ENCODE results near the gene RNF169. TPM values are rescaled to one million over a fixed set of nuclear protein-coding genes. Genes with fewer than 3 reads are reported as not detected.
"Not testable (repeated sequence)": the region's sequence is repeated elsewhere in the genome, so short reads cannot be mapped to it uniquely, and the experiment has no call there.

Gene RNF169
- total and polyA plus RNA-seq, 2 of the 4 experiments (the other 2 are of a cell fraction): 3.6 to 23.3 TPM

GRCh38 chr11:74750598-74750997, 1.9 kb downstream of the RNF169 start:
- H3K56ac ChIP-seq (ENCODE audit: extremely low read depth, insufficient read depth, low read length); H3K18ac ChIP-seq (ENCODE audit: low read depth, low read length); H2AK5ac ChIP-seq (ENCODE audit: low read depth, low read length); H3K27ac ChIP-seq (ENCODE audit: insufficient read depth, low read length); H3K4ac ChIP-seq (ENCODE audit: low read depth, low read length); H3K4me2 ChIP-seq (ENCODE audit: low read depth, low read length); H3K27me3 ChIP-seq (ENCODE audit: control insufficient read depth, insufficient read depth, low read length); H2BK5ac ChIP-seq (ENCODE audit: low read depth, low read length, poor library complexity, severe bottlenecking); H2AFZ ChIP-seq (replicated peaks; ENCODE audit: low read length, poor library complexity); H2BK15ac ChIP-seq (ENCODE audit: low read depth, low read length); H2BK20ac ChIP-seq (ENCODE audit: low read depth, low read length); H2AK9ac ChIP-seq (replicated peaks; ENCODE audit: low read depth, low read length, poor library complexity); H3K9me1 ChIP-seq (ENCODE audit: insufficient read depth, low read length); in situ Hi-C loops (cut with MboI; ENCODE audit: low sequenced_read_pairs); H3K14ac ChIP-seq (replicated peaks; ENCODE audit: low read depth, low read length); BruUV-seq (replicated peaks); H3K9me3 ChIP-seq (ENCODE audit: control insufficient read depth, insufficient read depth, low read length); dilution Hi-C loops (cut with HindIII; ENCODE audit: low sequenced_read_pairs, unreplicated experiment); DNase-seq; ATAC-seq (ENCODE audit: low read depth); H4K91ac ChIP-seq (ENCODE audit: insufficient read depth, low read depth, low read length); H3K23ac ChIP-seq (ENCODE audit: low read depth, low read length); H2BK120ac ChIP-seq (ENCODE audit: low read depth, low read length); H4K8ac ChIP-seq (ENCODE audit: low read depth in 2 of 2, low read length in 2 of 2); H3K4me3 ChIP-seq (ENCODE audit: insufficient read depth, low read depth, low read length); H3K36me3 ChIP-seq (ENCODE audit: control insufficient read depth, insufficient read depth, low read length); H4K5ac ChIP-seq (ENCODE audit: low read depth, low read length); H3K9ac ChIP-seq (ENCODE audit: low read depth, low read length): not testable (repeated sequence)
- WGBS, 2 experiments (ENCODE audit: extremely low coverage in 2 of 2, insufficient read length in 1 of 2): 93% methylated on average over 7 of the region's 14 CpGs; no CpG with 5 or more reads in 1 of the 2 experiments
- Histone ChIP-seq H4K20me1 (ENCODE audit: insufficient read depth, low read length) (peaks cover 15% of the 10 kb centered on the region), H3K79me1 (ENCODE audit: low read depth in 1 of 2, low read length in 2 of 2) (peaks cover 4 to 27% of the 10 kb centered on the region in 2 experiments; a peak in 3 of 4 replicates), H3K4me1 (ENCODE audit: control insufficient read depth, insufficient read depth, low read length) (peaks cover 11% of the 10 kb centered on the region)
- intact Hi-C loops (cut with micrococcal nuclease): loop anchor here (5.0 kb wide), 1 partner anchor 67 kb away; no protein-coding TSS in a partner anchor
- ChIA-PET POLR2A (ENCODE audit: unreplicated experiment) (interaction anchor here (0.7 kb wide), 1 partner anchor 643 kb away, joined by 20 read pairs; no protein-coding TSS in a partner anchor), CTCF (interaction anchor here (1.0 kb wide), 1 partner anchor 68 kb away, joined by 3 read pairs; no protein-coding TSS in a partner anchor)
